B cell (primary cell): Measurements from ENCODE around the gene NBL1. TPM values are rescaled to one million over a fixed set of nuclear protein-coding genes. Genes with fewer than 3 reads are reported as not detected.

ENCODE experiments used
- ATAC-seq: fragments of 200-7000 bp; cut with Tn5 transposase; one replicate; pipeline ENCODE4 v1.10.0; 2021; ENCODE audit warnings: low read depth, mild to moderate bottlenecking, moderate number of reproducible peaks, moderate library complexity
- CTCF ChIA-PET: fragments of 350-600 bp; sonication (Branson Sonifier 250); formaldehyde crosslinking; loops from one replicate; lab custom pipeline; 2021; ENCODE audit warnings: antibody characterized with exemption, inconsistent platforms; lab: Charles Lee
- POLR2A ChIA-PET: fragments of 350-600 bp; sonication (Branson Sonifier 250); formaldehyde crosslinking; loops from one replicate; lab custom pipeline; 2021; ENCODE audit warnings: antibody characterized with exemption; lab: Charles Lee
- DNase-seq: peaks from one replicate; pipeline ENCODE4 v3.0.0; 2013
- H2AFZ ChIP-seq: 2 replicates; pipeline ENCODE4 v1.6.1; 2012; ENCODE audit warnings: mild to moderate bottlenecking, low read depth, low read length; ENCODE audit not compliant: insufficient read depth, poor library complexity, severe bottlenecking
- H3K27ac ChIP-seq, 2 donors: 1 replicate in 1 of 2; 2 replicates in 1 of 2; pipeline ENCODE4 v1.5.1; 2012 to 2013; ENCODE audit warnings: low read length in 2 of 2, mild to moderate bottlenecking in 2 of 2, moderate library complexity in 1 of 2
- H3K27me3 ChIP-seq, 4 experiments: fragments of 200-600 bp in 1 of 4; sonication (generic) in 1 of 4; replicated peaks in 1 of 4; 1 replicate in 2 of 4; 2 replicates in 2 of 4; pipeline versions ENCODE4 v1.6.1 to v1.7.0; 2013 to 2016; ENCODE audit warnings: low read length in 3 of 4, mild to moderate bottlenecking in 2 of 4, mixed read lengths in 1 of 4, moderate library complexity in 1 of 4; ENCODE audit not compliant: insufficient read depth in 4 of 4, control insufficient read depth in 3 of 4; ENCODE audit errors: control extremely low read depth in 1 of 4
- H3K36me3 ChIP-seq, 2 experiments: replicated peaks in 1 of 2; 1 replicate in 1 of 2; 2 replicates in 1 of 2; pipeline versions ENCODE4 v1.6.1 to v1.7.1; 2013; ENCODE audit warnings: low read length in 1 of 2; ENCODE audit not compliant: insufficient read depth in 2 of 2, control insufficient read depth in 1 of 2; ENCODE audit errors: control extremely low read depth in 1 of 2, extremely low read depth in 1 of 2
- H3K4me1 ChIP-seq, 2 donors: fragments of 200-600 bp in 1 of 2; sonication (generic) in 1 of 2; 1 replicate in 1 of 2; 2 replicates in 1 of 2; pipeline versions ENCODE4 v1.5.1 to v1.6.1; 2013 to 2017; ENCODE audit warnings: low read length in 2 of 2; ENCODE audit not compliant: control insufficient read depth in 2 of 2, insufficient read depth in 2 of 2
- H3K4me2 ChIP-seq: replicated peaks from 2 replicates; pipeline ENCODE3; 2012; ENCODE audit warnings: mild to moderate bottlenecking, low read depth, low read length; ENCODE audit not compliant: poor library complexity, severe bottlenecking
- H3K4me3 ChIP-seq, 5 experiments: fragments of 200-600 bp in 1 of 5; sonication (generic) in 1 of 5; 1 replicate in 3 of 5; 2 replicates in 2 of 5; pipeline versions ENCODE4 v1.5.1 to v1.7.0; 2011 to 2016; ENCODE audit warnings: low read length in 4 of 5, mild to moderate bottlenecking in 4 of 5, low read depth in 2 of 5, control low read depth in 1 of 5, moderate library complexity in 1 of 5; ENCODE audit not compliant: insufficient read depth in 1 of 5; ENCODE audit errors: control extremely low read depth in 1 of 5, extremely low read depth in 1 of 5
- H3K79me2 ChIP-seq: fragments of 200-600 bp; sonication (generic); one replicate; pipeline ENCODE4 v1.6.0; 2016; ENCODE audit warnings: low read length; ENCODE audit not compliant: control insufficient read depth, insufficient read depth
- H3K9ac ChIP-seq: fragments of 200-600 bp; sonication (generic); 2 replicates; pipeline ENCODE4 v1.6.1; 2017; ENCODE audit warnings: mild to moderate bottlenecking, low read length, moderate library complexity
- H3K9me3 ChIP-seq, 3 donors: one replicate each; pipeline versions ENCODE4 v1.6.1 to v1.7.1; 2013; ENCODE audit warnings: low read length in 2 of 3; ENCODE audit not compliant: control insufficient read depth in 2 of 3, insufficient read depth in 1 of 3; ENCODE audit errors: control extremely low read depth in 1 of 3
- H4K20me1 ChIP-seq: 2 replicates; pipeline ENCODE4 v1.6.0; 2012; ENCODE audit warnings: mild to moderate bottlenecking, low read length; ENCODE audit not compliant: insufficient read depth, control insufficient read depth, poor library complexity, severe bottlenecking
- H3K27ac Mint-ChIP-seq: one replicate; pipeline ENCODE4 v1.8.0; 2021; ENCODE audit warnings: mixed read lengths
- H3K27me3 Mint-ChIP-seq: one replicate; pipeline ENCODE4 v1.8.0; 2021; ENCODE audit warnings: mixed read lengths
- H3K4me1 Mint-ChIP-seq: one replicate; pipeline ENCODE4 v1.8.0; 2021; ENCODE audit warnings: mixed read lengths
- H3K4me3 Mint-ChIP-seq: one replicate; pipeline ENCODE4 v1.8.0; 2021; ENCODE audit warnings: mixed read lengths
- H3K9me3 Mint-ChIP-seq: one replicate; pipeline ENCODE4 v1.8.0; 2022; ENCODE audit warnings: mixed read lengths; ENCODE audit not compliant: insufficient read depth
- EZH2 ChIP-seq: IDR thresholded peaks from 2 replicates; pipeline ENCODE4 v1.6.1; 2012; ENCODE audit warnings: borderline replicate concordance, low read depth, mild to moderate bottlenecking, moderate library complexity, low read length; ENCODE audit not compliant: insufficient read depth, poor library complexity, severe bottlenecking
- WGBS: methylation state at CpG from one replicate; pipeline ENCODE4 v1.1.5; 2013; ENCODE audit warnings: missing lambda C conversion rate; ENCODE audit not compliant: insufficient coverage; 5-methylcytosine and 5-hydroxymethylcytosine counted together
- intact Hi-C: fragments of 100-400 bp; cut with micrococcal nuclease; formaldehyde crosslinking; loops from one replicate; pipeline ENCODE4 v1.10.0; 2022
- polyA plus RNA-seq: library from polyadenylated mRNA; depleted of rRNA; stranded (reverse); fragments of >200 nt; gene quantifications from 2 replicates; pipeline ENCODE4 v1.2.3, GENCODE V29; 2012
- total RNA-seq, 2 donors: library from RNA; stranded (reverse); fragments of 120-200 nt in 1 of 2; gene quantifications; 1 replicate in 1 of 2; 2 replicates in 1 of 2; pipeline versions ENCODE4 v1.2.3 to v1.2.4, GENCODE V29; 2013 to 2022
- TF ChIP-seq, protein P1 (sequence below): fragments of 200-600 bp; IDR thresholded peaks from one replicate; pipeline ENCODE4 v1.8.0; 2022; ENCODE audit warnings: antibody characterized with exemption, mild to moderate bottlenecking

The NBL1 gene
- total and polyA plus RNA-seq, 2 donors (not counting 1 experiment from before 2014, with no cell fraction given): 0.74 to 0.97 TPM

DNA sequence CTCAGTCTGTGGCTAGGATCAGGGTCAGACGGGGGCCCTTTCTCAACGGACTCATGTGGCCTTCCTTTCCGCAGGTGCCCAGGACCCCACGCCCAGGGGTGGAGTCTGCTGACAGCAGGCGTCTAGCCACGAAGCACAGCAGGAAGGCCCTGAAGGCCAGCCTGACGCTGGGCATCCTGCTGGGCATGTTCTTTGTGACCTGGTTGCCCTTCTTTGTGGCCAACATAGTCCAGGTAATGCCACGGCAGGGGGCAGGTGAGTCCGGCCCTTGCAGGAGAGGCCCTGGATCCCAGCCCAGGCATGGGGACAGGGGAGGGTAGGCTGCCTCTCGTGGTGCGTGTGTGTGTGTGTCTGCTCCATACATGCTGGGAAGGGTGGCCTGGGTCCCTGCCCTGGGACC is 34.4 kb downstream of the NBL1 start:
- intact Hi-C loops: no loop called here
- ATAC-seq: no peak

DNA sequence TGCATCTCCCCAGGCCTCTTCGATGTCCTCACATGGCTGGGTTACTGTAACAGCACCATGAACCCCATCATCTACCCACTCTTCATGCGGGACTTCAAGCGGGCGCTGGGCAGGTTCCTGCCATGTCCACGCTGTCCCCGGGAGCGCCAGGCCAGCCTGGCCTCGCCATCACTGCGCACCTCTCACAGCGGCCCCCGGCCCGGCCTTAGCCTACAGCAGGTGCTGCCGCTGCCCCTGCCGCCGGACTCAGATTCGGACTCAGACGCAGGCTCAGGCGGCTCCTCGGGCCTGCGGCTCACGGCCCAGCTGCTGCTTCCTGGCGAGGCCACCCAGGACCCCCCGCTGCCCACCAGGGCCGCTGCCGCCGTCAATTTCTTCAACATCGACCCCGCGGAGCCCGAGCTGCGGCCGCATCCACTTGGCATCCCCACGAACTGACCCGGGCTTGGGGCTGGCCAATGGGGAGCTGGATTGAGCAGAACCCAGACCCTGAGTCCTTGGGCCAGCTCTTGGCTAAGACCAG is 34.9 kb downstream of the NBL1 start:
- no peaks in the 10 kb centered on the region for H3K36me3 ChIP-seq
- ATAC-seq: no peak
- no peaks in the 10 kb centered on the region for H3K4me1 ChIP-seq
- no peaks in the 10 kb centered on the region for H3K79me2 ChIP-seq
- ChIA-PET POLR2A (no interaction called here), CTCF (interaction anchor here (0.8 kb wide), 1 partner anchor 18 kb away, joined by 3 read pairs; no protein-coding TSS in a partner anchor)
- intact Hi-C loops: no loop called here
- no peak overlapping the region for H3K27ac Mint-ChIP-seq
- H3K27me3 Mint-ChIP-seq: peaks cover 23% of the 10 kb centered on the region
- H3K27me3 ChIP-seq: peaks cover 0 to 9% (median 1%) of the 10 kb centered on the region in 4 experiments
- no peak overlapping the region for H3K4me3 ChIP-seq
- no peak for DNase-seq
- no peaks in the 10 kb centered on the region for H4K20me1 ChIP-seq
- no peaks in the 10 kb centered on the region for H3K9me3 ChIP-seq
- no peak overlapping the region for H3K4me2 ChIP-seq
- H3K9ac ChIP-seq: no peak overlapping the region
- no peak overlapping the region for H3K4me3 Mint-ChIP-seq
- no peaks in the 10 kb centered on the region for H3K9me3 Mint-ChIP-seq
- 96% methylated on average over 34 of the region's 34 CpGs for WGBS
- H3K4me1 Mint-ChIP-seq: no peaks in the 10 kb centered on the region
- no peak for TF ChIP-seq EZH2
- TF ChIP-seq, protein P1, sequence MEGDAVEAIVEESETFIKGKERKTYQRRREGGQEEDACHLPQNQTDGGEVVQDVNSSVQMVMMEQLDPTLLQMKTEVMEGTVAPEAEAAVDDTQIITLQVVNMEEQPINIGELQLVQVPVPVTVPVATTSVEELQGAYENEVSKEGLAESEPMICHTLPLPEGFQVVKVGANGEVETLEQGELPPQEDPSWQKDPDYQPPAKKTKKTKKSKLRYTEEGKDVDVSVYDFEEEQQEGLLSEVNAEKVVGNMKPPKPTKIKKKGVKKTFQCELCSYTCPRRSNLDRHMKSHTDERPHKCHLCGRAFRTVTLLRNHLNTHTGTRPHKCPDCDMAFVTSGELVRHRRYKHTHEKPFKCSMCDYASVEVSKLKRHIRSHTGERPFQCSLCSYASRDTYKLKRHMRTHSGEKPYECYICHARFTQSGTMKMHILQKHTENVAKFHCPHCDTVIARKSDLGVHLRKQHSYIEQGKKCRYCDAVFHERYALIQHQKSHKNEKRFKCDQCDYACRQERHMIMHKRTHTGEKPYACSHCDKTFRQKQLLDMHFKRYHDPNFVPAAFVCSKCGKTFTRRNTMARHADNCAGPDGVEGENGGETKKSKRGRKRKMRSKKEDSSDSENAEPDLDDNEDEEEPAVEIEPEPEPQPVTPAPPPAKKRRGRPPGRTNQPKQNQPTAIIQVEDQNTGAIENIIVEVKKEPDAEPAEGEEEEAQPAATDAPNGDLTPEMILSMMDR: no peak
- H2AFZ ChIP-seq: no peak overlapping the region
- H3K27ac ChIP-seq: no peak overlapping the region

More for the DNA sequence above, 34.4 kb downstream of the NBL1 start:
- no peaks in the 10 kb centered on the region for H3K9me3 Mint-ChIP-seq
- H3K4me3 Mint-ChIP-seq: no peak overlapping the region
- no peaks in the 10 kb centered on the region for H3K4me1 Mint-ChIP-seq
- WGBS: 84% methylated on average over 8 of the region's 11 CpGs
- H3K27ac ChIP-seq: no peak overlapping the region
- CTCF ChIA-PET: interaction anchor here (0.6 to 1.5 kb wide), 4 partner anchors 17 to 296 kb away, joined by 3 to 4 read pairs (median 3); no protein-coding TSS in a partner anchor
- H3K27ac Mint-ChIP-seq: no peak overlapping the region
- H3K4me2 ChIP-seq: no peak overlapping the region
- no peaks in the 10 kb centered on the region for H3K36me3 ChIP-seq
- POLR2A ChIA-PET: no interaction called here
- H4K20me1 ChIP-seq: no peaks in the 10 kb centered on the region
- no peaks in the 10 kb centered on the region for H3K9me3 ChIP-seq
- no peak overlapping the region for H3K9ac ChIP-seq
- no peak for DNase-seq
- no peaks in the 10 kb centered on the region for H3K4me1 ChIP-seq
- no peak overlapping the region for H2AFZ ChIP-seq
- peaks cover 24% of the 10 kb centered on the region for H3K27me3 Mint-ChIP-seq
- no peak for TF ChIP-seq EZH2
- TF ChIP-seq, protein P1: no peak
- H3K79me2 ChIP-seq: no peaks in the 10 kb centered on the region
- H3K27me3 ChIP-seq: peaks cover 0 to 9% (median 1%) of the 10 kb centered on the region in 4 experiments
- H3K4me3 ChIP-seq: no peak overlapping the region
